Fibroblast of skin of left biceps (primary cell): Measurements from ENCODE around the gene TNFRSF1A.
"Not testable (repeated sequence)": the region's sequence is repeated elsewhere in the genome, so short reads cannot be mapped to it uniquely, and the experiment has no call there.

Experiments used
- DNase-seq, 2 experiments: peaks; one replicate each; pipeline ENCODE4 v3.0.0-alpha.2; 2013; ENCODE audit warnings: low read depth in 2 of 2

Gene TNFRSF1A

GRCh38 chr12:6302621-6303020 is 39.3 kb downstream of the TNFRSF1A start:
- DNase-seq, result no peak

GRCh38 chr12:6301721-6302120 is 40.2 kb downstream of the TNFRSF1A start:
- DNase-seq, result no peak

- DNase-seq, result no peak
Observed at GRCh38 chr12:6297170-6297569, 44.7 kb downstream of the TNFRSF1A start.

- no peak for DNase-seq
Observed at GRCh38 chr12:6295094-6295811, 46.6 kb downstream of the TNFRSF1A start.

GRCh38 chr12:6294156-6295093 is 47.5 kb downstream of the TNFRSF1A start:
- no peak for DNase-seq

- DNase-seq, result no peak
Observed at GRCh38 chr12:6292606-6293005, 49.3 kb downstream of the TNFRSF1A start.

- not testable (repeated sequence) for DNase-seq
Observed at GRCh38 chr12:6289906-6290305, 52.0 kb downstream of the TNFRSF1A start.

GRCh38 chr12:6289081-6289480 is 52.8 kb downstream of the TNFRSF1A start:
- not testable (repeated sequence) for DNase-seq

- peak in 1 of 2 experiments; percentile 59 for DNase-seq
Observed at GRCh38 chr12:6288235-6288634, 53.6 kb downstream of the TNFRSF1A start.

GRCh38 chr12:6285532-6286306 is 56.2 kb downstream of the TNFRSF1A start:
- no peak for DNase-seq

GRCh38 chr12:6285063-6285477 is 56.8 kb downstream of the TNFRSF1A start:
- no peak for DNase-seq

GRCh38 chr12:6284273-6284672 is 57.6 kb downstream of the TNFRSF1A start:
- DNase-seq, result no peak

- DNase-seq, result no peak
Observed at GRCh38 chr12:6282453-6282840, 59.4 kb downstream of the TNFRSF1A start.

- DNase-seq, result no peak
Observed at GRCh38 chr12:6281081-6281809, 60.6 kb downstream of the TNFRSF1A start.

GRCh38 chr12:6280672-6281071 is 61.2 kb downstream of the TNFRSF1A start:
- no peak for DNase-seq

- peak; percentile 70 to 71 for DNase-seq
Observed at GRCh38 chr12:6280053-6280469, 61.8 kb downstream of the TNFRSF1A start.

GRCh38 chr12:6279631-6280030 is 62.2 kb downstream of the TNFRSF1A start:
- DNase-seq, result no peak

- no peak for DNase-seq
Observed at GRCh38 chr12:6279256-6279628, 62.6 kb downstream of the TNFRSF1A start.
